Osteocyte (in vitro differentiated cells): ENCODE data around the gene TNS1. TPM values are rescaled to one million over a fixed set of nuclear protein-coding genes. Genes with fewer than 3 reads are reported as not detected.
A peak's percentile ranks its signal among the peaks of the same experiment; 100 is the strongest.

ENCODE experiments used
- DNase-seq: peaks from one replicate; pipeline ENCODE4 v3.0.0; 2021; ENCODE audit warnings: mixed read lengths; ENCODE audit not compliant: unreplicated experiment; ENCODE audit errors: extremely low spot score
- H3K27ac Mint-ChIP-seq: one replicate; pipeline ENCODE4 v1.8.0; 2021; ENCODE audit warnings: mild to moderate bottlenecking, mixed read lengths; ENCODE audit not compliant: unreplicated experiment
- H3K27me3 Mint-ChIP-seq: one replicate; pipeline ENCODE4 v1.8.0; 2021; ENCODE audit warnings: mixed read lengths; ENCODE audit not compliant: unreplicated experiment
- H3K36me3 Mint-ChIP-seq: one replicate; pipeline ENCODE4 v1.8.0; 2021; ENCODE audit warnings: mixed read lengths; ENCODE audit not compliant: unreplicated experiment
- H3K4me1 Mint-ChIP-seq: one replicate; pipeline ENCODE4 v1.8.0; 2021; ENCODE audit warnings: mixed read lengths; ENCODE audit not compliant: unreplicated experiment
- H3K4me3 Mint-ChIP-seq: one replicate; pipeline ENCODE4 v1.8.0; 2021; ENCODE audit warnings: mild to moderate bottlenecking, moderate library complexity, mixed read lengths; ENCODE audit not compliant: unreplicated experiment
- H3K9me3 Mint-ChIP-seq: one replicate; pipeline ENCODE4 v1.8.0; 2021; ENCODE audit warnings: mixed read lengths; ENCODE audit not compliant: unreplicated experiment
- total RNA-seq: library from RNA; stranded (reverse); gene quantifications from 2 replicates; pipeline ENCODE4 v1.2.1, GENCODE V29; 2021
- TF ChIP-seq, protein P1 (sequence below): fragments of 200-600 bp; sonication (generic); IDR thresholded peaks from 2 replicates; pipeline ENCODE4 v1.5.0; 2021; ENCODE audit warnings: antibody characterized with exemption, mild to moderate bottlenecking, moderate library complexity

TNS1 gene
- total RNA-seq, 1 donor from 2014 or later, result 80.8 TPM

DNA sequence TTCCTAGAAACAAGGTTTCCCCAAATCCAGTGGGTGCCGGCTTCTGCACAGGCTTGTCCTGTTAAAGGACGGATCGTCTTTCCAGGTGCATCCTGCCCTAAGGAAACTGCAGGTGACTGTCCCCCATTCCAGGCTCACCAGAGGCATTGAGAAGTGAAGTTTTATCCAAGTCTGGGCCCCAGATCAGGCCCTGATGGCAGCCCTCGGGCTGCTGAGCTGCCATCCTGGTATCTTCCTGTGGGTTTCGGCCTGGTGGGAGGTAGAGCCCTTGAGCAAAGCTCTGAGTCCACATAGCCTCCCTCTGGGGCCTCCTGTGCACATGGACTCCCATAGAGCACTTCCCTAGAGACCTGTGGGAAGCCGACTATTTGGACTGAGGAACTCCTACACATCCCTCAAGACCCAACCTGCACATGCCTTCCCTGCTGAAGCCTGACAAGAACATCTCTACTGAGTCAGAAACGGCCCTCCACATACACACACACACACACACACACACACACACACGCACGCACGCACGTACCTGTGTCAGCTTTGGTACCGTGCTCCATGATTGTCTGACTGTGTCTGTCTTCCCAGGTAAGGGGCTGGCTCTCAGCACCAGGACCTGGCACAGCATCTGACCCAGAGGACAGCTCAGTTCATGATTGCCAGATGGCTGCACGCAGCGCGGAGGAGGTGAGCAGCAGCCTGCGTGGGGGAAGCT, 16.4 kb downstream of the TNS1 start:
- peaks cover 9% of the 10 kb centered on the region for H3K36me3 Mint-ChIP-seq
- no peaks in the 10 kb centered on the region for H3K27me3 Mint-ChIP-seq
- no peak overlapping the region for H3K4me3 Mint-ChIP-seq
- TF ChIP-seq, protein P1, sequence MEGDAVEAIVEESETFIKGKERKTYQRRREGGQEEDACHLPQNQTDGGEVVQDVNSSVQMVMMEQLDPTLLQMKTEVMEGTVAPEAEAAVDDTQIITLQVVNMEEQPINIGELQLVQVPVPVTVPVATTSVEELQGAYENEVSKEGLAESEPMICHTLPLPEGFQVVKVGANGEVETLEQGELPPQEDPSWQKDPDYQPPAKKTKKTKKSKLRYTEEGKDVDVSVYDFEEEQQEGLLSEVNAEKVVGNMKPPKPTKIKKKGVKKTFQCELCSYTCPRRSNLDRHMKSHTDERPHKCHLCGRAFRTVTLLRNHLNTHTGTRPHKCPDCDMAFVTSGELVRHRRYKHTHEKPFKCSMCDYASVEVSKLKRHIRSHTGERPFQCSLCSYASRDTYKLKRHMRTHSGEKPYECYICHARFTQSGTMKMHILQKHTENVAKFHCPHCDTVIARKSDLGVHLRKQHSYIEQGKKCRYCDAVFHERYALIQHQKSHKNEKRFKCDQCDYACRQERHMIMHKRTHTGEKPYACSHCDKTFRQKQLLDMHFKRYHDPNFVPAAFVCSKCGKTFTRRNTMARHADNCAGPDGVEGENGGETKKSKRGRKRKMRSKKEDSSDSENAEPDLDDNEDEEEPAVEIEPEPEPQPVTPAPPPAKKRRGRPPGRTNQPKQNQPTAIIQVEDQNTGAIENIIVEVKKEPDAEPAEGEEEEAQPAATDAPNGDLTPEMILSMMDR, result no peak
- no peak for DNase-seq
- no peak overlapping the region for H3K27ac Mint-ChIP-seq
- H3K9me3 Mint-ChIP-seq, result no peaks in the 10 kb centered on the region
- H3K4me1 Mint-ChIP-seq, result peaks cover 19% of the 10 kb centered on the region

DNA sequence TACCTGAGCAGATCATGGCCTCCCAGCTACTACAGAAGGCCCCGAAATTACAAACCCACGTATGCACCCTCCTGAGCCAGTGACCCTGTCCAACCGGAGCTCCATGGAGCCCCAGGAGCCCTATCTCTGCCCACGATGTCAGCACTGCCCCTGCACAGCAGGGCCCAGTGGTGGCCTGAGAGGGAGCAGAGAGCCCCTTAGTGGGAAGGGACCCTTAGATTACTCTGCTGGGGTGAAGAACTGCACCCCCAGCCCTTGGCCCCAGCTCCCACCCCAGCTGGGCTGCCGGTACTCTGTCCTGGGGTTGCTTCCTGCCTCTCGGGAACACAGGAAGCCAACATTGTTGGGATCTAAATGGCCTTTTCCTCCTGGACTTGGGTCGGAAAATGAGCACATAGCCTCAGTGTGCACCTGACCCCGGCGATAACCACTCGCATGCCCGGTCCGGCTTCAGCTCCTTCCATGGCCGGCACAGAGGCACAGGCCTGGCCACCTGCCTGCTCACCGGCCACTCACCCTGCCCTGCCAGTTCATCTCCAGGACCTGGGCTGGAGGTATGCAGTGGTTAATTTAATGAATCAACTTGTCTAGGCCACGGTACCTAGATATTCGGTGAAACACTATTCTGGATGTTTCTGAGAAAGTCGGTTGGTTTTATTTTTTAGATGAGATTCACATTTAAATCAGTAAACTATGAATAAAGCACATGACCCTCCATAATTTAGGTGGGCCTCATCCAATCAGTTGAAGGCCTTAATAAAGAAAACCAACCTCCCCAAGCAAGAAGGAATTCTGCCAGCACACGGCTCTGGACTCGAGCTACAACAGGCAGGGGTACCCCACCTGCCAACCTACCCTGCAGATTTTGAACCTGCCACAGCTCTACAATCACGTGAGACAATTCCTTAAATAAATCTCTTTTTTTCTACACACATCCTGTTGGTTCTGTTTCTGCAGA, 19.2 kb downstream of the TNS1 start:
- no peaks in the 10 kb centered on the region for H3K27me3 Mint-ChIP-seq
- H3K4me1 Mint-ChIP-seq, result peaks cover 36% of the 10 kb centered on the region
- no peaks in the 10 kb centered on the region for H3K9me3 Mint-ChIP-seq
- peaks cover 12% of the 10 kb centered on the region for H3K36me3 Mint-ChIP-seq
- no peak overlapping the region for H3K27ac Mint-ChIP-seq
- TF ChIP-seq, protein P1, result no peak
- DNase-seq, result no peak
- no peak overlapping the region for H3K4me3 Mint-ChIP-seq

DNA sequence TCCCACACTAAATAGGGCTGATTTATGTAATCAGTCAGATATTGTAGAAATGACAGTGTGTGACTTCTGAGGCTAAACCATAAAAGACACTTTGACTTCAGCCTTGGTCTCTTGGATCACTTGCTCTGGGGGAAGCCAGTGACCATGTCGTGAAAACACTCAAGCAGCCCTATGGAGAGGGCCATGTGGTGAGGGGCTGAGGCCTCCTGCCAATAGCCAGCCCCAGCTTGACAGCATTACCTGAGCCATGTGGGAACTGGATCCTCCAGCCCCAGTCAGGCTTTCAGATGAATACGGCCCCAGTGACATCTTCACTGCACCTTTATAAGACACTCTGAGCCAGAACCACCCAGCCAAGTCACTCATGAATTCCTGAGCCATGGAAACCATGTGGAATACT, 20.8 kb downstream of the TNS1 start:
- Mint-ChIP-seq H3K27me3 (no peaks in the 10 kb centered on the region), H3K27ac (no peak overlapping the region), H3K9me3 (no peaks in the 10 kb centered on the region), H3K4me1 (peaks cover 24% of the 10 kb centered on the region), H3K36me3 (peaks cover 12% of the 10 kb centered on the region), H3K4me3 (no peak overlapping the region)
- TF ChIP-seq, protein P1, result no peak
- DNase-seq, result no peak

DNA sequence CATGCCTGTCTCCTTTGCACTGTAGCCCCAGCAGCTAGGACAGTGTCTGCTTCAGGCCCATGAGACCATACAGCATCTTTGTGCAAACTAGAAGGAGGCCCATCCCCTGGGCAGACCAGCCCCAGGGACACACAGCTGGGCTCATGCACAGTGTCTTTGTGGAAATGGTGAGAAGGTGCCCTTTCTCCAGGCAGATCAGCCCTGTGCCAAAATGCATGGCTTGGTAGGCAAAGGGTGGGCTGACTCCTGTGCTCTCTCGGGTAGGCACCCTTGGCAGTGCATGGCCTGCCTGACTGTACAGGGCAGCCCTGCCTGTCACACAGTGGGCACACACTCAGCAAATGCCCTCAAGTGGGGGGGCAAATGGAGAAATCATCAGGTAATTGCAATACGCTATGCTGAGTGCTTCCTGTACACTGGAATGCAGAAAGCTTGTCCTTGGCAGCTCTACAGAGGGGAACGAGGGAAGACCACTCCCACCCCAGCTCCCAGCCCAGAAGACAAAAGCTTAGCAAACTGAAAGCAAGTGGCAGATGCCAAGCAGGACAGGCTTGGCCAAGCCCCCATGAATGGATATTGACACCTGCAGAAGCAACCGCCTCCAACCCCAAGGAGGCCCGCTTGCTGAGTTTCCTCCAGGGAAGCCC, 21.6 kb downstream of the TNS1 start:
- TF ChIP-seq, protein P1, result no peak
- Mint-ChIP-seq H3K9me3 (no peaks in the 10 kb centered on the region), H3K27ac (peak overlapping the region; percentile 61), H3K4me1 (peaks cover 24% of the 10 kb centered on the region), H3K27me3 (no peaks in the 10 kb centered on the region), H3K36me3 (peaks cover 12% of the 10 kb centered on the region), H3K4me3 (no peak overlapping the region)
- no peak for DNase-seq
